PC-3 (cell line): ENCODE measurements around the gene IQCN.

Experiments used
- CTCF ChIP-seq: fragments of 300-600 bp; sonication (generic); conservative IDR thresholded peaks from 2 replicates; pipeline ENCODE4 v1.5.1; 2017; ENCODE audit warnings: antibody characterized with exemption, low read depth, mild to moderate bottlenecking, low read length
- EZH2 ChIP-seq: fragments of 300-600 bp; sonication (generic); IDR thresholded peaks from one replicate; pipeline ENCODE4 v1.6.1; 2017; ENCODE audit warnings: antibody characterized with exemption, mild to moderate bottlenecking, low read length; ENCODE audit not compliant: unreplicated experiment
- EZH2phosphoT487 ChIP-seq: fragments of 300-600 bp; sonication (generic); IDR thresholded peaks from 2 replicates; pipeline ENCODE4 v1.6.1; 2018; ENCODE audit warnings: mild to moderate bottlenecking, antibody characterized with exemption, low read length, borderline replicate concordance

- TF ChIP-seq EZH2phosphoT487 (no peak), CTCF (no peak), EZH2 (no peak)
Measured at GRCh38 chr19:18299654-18300053, 25.4 kb upstream of the IQCN start.
